ENCODE measurements around the gene BAZ2B.

DNA sequence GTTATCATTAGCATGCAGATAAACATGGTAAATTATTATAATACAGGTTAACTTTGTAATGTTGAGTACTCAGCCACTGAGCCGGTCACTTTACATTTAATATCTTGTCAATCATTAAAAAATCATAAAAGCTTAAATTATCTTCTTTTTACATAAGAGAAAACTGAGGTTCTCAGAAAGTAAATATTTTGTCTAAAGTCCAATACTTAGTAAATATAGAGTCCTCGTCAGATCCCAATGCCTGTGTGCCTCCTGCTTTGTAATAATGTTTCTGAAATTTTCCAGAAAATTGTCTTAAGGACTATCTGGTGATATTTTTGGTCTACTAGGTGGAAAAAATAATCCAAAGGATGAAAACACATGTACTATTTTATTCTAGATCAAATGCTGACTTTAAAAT is 213.6 kb downstream of the BAZ2B start:
- TF ChIP-seq TOX (CRISPR knock-in tag; IDR thresholded peaks at IDR 0.05; ENCODE audit: borderline replicate concordance) (no peak), SNAI2 (CRISPR knock-in tag; IDR thresholded peaks at IDR 0.05) (no peak), ISL1 (CRISPR knock-in tag; IDR thresholded peaks at IDR 0.05) (no peak), ZFP3 (CRISPR knock-in tag; IDR thresholded peaks at IDR 0.05) (no peak), ZC3H10 (CRISPR knock-in tag; IDR thresholded peaks at IDR 0.05) (no peak)
- TF ChIP-seq, protein P1, sequence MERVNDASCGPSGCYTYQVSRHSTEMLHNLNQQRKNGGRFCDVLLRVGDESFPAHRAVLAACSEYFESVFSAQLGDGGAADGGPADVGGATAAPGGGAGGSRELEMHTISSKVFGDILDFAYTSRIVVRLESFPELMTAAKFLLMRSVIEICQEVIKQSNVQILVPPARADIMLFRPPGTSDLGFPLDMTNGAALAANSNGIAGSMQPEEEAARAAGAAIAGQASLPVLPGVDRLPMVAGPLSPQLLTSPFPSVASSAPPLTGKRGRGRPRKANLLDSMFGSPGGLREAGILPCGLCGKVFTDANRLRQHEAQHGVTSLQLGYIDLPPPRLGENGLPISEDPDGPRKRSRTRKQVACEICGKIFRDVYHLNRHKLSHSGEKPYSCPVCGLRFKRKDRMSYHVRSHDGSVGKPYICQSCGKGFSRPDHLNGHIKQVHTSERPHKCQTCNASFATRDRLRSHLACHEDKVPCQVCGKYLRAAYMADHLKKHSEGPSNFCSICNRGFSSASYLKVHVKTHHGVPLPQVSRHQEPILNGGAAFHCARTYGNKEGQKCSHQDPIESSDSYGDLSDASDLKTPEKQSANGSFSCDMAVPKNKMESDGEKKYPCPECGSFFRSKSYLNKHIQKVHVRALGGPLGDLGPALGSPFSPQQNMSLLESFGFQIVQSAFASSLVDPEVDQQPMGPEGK (CRISPR knock-in tag; IDR thresholded peaks at IDR 0.05; ENCODE audit: borderline replicate concordance), result no peak
- TF ChIP-seq, protein P2, sequence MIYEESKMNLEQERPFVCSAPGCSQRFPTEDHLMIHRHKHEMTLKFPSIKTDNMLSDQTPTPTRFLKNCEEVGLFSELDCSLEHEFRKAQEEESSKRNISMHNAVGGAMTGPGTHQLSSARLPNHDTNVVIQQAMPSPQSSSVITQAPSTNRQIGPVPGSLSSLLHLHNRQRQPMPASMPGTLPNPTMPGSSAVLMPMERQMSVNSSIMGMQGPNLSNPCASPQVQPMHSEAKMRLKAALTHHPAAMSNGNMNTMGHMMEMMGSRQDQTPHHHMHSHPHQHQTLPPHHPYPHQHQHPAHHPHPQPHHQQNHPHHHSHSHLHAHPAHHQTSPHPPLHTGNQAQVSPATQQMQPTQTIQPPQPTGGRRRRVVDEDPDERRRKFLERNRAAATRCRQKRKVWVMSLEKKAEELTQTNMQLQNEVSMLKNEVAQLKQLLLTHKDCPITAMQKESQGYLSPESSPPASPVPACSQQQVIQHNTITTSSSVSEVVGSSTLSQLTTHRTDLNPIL (CRISPR knock-in tag; IDR thresholded peaks at IDR 0.05; ENCODE audit: low read depth), result no peak

Measured in SK-N-SH treated with all-trans-retinoic acid at 6 μM for 48 hours (cell line).